PC-3 (cell line): Measurements from ENCODE around the gene POLR2E.

Source experiments
- CTCF ChIP-seq: fragments of 300-600 bp; sonication (generic); conservative IDR thresholded peaks from 2 replicates; pipeline ENCODE4 v1.5.1; 2017; ENCODE audit warnings: antibody characterized with exemption, low read depth, mild to moderate bottlenecking, low read length
- EZH2 ChIP-seq: fragments of 300-600 bp; sonication (generic); IDR thresholded peaks from one replicate; pipeline ENCODE4 v1.6.1; 2017; ENCODE audit warnings: antibody characterized with exemption, mild to moderate bottlenecking, low read length; ENCODE audit not compliant: unreplicated experiment

- TF ChIP-seq CTCF (no peak), EZH2 (no peak)
Measured at GRCh38 chr19:1074544-1075283, 20.5 kb downstream of the POLR2E start.
